Measurements from ENCODE around the gene GPR160.
A peak's percentile ranks its signal among the peaks of the same experiment; 100 is the strongest.
"Not testable (repeated sequence)": the region's sequence is repeated elsewhere in the genome, so short reads cannot be mapped to it uniquely, and the experiment has no call there.

GPR160 gene, protein sequence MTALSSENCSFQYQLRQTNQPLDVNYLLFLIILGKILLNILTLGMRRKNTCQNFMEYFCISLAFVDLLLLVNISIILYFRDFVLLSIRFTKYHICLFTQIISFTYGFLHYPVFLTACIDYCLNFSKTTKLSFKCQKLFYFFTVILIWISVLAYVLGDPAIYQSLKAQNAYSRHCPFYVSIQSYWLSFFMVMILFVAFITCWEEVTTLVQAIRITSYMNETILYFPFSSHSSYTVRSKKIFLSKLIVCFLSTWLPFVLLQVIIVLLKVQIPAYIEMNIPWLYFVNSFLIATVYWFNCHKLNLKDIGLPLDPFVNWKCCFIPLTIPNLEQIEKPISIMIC

DNA sequence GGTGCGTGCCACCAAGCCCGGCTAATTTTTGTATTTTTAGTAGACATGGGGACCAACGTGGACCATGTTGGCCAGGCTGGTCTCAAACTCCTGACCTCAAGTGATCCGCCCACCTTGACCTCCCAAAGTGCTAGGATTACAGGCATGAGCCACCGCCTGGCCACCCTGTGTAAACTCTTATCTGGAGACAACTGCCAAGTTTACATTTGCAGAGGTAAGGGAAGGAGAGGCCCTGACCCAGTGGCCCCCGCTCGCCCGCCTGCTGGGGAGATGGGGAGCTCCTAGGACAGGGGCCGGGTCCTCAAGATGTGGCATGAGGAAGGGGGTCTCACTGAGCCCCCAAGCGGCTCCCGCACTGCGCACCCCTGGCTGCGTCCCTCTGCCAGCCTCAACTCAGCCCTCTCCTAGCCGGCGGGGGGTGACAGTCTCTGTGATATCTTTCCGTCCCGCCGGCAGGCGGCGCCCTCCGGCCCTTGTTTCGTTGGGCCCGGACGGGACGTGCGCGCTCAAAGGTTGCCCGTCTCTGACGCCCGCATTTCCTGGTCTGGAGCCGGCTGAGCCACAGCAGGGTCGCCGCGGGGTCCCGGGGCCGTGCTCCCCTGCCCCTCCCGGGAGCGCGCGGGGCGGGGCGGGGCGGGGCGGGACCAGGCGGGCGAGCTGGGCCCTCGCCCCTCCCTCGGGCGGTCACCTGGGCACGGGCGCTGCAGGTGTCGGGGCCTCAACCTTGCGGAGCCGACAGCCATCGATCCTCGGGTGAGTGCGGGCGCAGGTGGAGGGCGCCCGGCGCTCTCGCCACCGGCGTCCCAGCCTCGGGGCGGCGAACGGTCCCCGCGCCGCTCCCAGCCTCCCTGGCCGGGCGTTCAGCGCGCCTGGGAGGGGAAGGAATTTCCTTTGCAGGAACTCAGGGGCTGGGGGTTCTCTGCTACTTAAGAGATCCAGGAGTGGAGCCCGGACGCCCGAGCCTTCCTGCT lies at the start of gene GPR160:
Gene GPR160, plus strand, starts transcription at position 533 of the 971 bp plus-strand sequence. CDS start 45,978 bp downstream, outside the sequence.
- DNase-seq = peak; percentile 23

DNA sequence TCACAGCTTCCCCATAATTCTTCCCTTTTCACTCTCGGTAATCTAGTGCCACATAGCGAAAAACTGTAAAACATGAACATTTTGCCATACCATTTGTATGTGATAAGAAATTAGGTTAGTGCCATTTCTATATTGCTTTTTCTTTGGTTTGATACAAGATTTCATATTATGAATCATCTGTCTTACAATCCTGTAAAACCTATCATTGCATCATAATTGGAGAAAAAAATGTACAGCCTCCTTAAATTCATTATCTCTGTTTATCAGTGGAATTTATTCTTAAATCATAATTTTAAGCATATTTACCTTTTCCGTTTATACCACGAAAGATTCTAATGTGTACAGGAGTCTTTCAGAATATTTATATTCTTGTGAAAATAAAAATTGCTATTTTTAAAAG lies 47.4 kb upstream of the GPR160 start:
- DNase-seq = no peak

DNA sequence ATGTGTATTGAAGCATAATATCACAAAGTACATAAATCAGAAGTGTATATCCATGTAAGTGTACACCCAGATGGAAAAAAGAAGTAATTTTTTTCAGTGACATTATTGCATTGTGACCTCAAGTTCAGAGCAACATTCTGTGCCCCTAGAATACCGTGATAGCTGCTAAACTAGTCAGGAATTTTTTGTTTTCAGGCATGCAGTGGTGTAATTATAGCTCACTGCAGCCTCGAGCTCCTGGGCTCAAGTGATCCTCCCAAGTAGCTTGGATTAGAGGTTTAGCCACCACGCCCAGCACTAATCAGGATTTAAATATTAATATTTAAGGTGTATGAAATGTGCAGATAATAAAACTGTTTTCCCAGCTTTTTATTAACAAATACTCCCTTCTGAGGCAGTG lies 45.6 kb upstream of the GPR160 start:
- DNase-seq = no peak

DNA sequence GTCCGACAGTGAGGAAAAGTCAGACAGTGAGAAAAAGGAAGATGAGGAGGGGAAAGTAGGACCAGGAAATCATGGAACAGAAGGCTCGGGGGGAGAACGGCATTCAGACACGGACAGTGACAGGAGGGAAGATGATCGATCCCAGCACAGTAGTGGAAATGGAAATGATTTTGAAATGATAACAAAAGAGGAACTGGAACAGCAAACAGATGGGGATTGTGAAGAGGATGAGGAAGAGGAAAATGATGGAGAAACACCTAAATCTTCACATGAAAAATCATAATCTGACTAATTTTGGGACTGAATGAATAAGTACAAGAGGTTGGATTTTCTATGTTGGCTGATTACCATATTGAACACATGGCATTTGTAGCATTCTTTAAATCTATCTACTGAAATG lies 45.0 kb upstream of the GPR160 start:
- DNase-seq = no peak

DNA sequence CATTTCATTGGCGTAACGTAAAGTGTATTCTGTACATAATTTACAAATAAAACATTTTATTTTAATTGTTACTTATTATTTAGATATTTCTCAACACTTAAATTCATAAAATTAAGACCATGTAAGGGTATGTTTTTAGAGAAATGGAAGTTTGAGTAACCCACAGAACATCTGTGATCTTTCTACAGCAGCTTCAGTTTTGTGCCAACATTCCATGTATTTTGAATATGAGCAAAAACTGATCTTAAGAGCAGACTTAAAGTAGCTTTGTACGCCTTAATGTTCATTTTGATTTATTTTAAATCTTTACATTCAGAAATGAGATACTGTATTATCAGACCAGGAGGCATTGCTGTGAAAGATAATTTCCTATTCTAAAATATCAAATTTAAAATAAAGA lies 44.0 kb upstream of the GPR160 start:
- DNase-seq = no peak

DNA sequence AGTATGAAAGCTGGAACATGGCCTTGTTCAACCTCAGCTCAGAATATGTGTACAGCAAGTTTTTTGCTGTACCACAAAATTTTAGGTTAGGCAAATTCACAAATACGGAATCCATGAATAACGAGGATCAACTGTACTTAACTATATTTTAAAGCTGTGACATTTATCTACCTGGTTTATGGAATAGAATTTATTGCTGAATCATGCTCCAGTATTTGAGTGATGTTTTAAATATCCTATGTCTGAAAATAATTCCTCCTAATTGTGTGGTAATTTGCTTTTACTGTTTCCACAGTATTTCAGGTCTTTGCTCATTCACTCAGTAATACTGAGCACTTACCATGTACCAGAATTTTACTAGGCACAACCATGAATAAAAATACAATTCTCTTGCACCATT lies 41.7 kb upstream of the GPR160 start:
- DNase-seq = no peak

DNA sequence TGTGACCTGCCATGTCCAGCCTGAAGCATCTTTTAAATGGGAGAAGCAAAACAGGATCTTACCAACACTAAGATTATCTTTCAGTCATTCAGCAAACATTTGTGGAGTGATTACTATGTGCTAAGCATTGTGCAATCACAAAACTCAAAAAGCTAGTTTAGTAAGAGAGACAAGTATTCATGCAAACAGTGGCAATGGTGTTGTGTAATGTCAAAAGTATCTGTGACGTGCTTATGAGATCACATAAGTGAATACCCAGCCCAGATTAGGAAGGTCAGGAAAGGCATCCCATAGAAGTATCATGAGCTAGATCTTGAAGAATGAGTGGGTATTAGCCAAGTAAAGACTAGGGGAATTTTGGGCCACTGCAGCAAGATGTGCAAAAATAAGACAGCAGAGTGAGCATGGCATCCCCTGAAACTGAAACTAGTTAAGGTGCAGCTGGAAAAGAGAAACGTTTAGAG lies 39.1 kb upstream of the GPR160 start:
- DNase-seq = no peak

DNA sequence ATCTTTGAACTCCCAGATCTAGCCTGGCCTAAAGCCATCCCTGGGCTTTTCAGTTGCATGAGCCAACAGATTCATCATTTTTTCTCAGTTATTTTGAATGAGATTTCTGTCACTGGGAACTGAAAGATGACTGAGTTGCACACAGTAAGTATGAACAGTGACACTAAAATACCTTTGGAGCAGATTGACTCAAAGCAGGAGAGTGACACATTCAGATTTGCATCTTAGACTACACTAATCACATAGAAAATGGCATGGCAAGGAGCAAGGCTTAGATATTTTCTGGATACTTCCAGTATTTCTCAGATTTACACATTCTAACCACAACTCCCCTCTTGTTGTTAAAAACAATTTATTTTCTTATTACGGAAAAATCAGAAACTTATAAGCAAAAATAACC lies 38.4 kb upstream of the GPR160 start:
- DNase-seq = no peak

DNA sequence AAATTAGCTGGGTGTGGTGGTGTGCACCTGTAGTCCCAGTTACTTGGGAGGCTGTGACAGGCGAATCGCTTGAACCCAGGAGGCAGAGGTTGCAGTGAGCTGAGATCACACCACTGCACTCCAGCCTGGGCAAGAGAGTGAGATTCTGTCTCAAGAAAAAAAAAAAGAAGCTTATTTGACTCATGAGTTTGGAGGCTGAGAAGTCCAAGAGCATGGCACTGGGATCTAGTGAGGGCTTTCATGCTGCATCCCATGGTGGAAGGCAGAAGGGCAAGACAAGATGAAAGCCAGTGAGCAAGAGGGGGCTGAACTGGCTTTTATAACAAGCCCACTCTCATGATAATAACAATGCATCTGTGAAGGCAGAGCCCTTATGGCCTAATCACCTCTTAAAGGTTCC lies 37.7 kb upstream of the GPR160 start:
- DNase-seq = no peak

DNA sequence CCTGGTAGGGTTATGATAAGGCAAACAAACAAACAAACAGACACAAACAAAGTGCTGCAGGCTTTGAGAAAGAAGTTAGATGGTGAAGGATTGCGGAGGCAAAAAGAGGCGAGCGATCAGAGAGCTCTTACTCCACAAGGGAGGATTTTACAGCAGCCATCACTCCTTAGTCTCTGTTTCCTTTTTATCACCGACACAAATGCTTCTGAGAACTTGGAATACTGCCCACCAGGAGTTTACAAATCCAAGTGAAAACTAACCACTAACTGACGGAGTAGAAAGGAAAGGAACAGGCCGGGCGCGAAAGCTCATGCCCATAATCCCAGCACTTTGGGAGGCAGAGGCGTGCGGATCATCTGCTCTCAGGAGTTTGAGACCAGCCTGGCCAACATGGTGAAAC lies 35.6 kb upstream of the GPR160 start:
- no peak for DNase-seq

DNA sequence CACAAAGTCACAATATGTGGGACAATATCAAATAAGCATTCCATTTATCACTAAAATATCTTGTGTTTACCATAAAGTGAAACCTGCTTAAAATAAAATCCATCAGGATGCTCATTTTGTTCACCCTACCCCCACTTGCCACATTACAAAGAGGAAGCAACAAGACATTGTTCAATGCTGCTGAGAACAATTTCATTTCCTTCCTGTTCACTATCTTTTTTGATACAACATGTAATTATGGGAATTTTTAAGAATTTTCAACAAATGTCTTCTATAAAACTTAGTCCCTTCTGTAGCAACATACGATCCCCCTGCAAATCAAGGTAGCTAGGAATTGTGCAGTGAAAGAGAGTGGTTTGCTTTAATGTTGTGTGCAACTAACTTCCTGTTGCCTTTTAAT lies 34.9 kb upstream of the GPR160 start:
- DNase-seq = no peak

DNA sequence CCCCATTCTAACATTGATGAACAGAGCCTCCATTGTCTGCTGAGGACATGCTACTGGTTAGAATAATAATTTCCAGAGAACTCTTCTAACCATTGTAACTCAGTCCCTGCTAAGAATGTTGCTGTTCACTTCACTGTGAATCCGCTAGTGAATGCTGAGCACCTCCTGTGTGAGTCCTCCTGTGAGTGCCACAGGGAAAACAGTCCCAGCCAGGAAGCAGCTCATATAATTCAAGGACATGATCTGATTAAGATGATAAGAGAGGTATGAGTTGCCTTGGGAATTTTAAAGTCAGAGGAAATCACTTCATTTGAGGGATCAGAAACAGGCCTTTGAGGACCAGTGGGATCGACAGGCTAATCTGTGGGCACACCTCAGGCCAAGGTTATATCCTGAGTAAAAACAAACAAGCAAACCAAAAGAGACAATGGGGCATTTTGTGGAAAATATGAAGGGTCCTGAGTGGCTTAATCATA lies 33.9 kb upstream of the GPR160 start:
- no peak for DNase-seq

DNA sequence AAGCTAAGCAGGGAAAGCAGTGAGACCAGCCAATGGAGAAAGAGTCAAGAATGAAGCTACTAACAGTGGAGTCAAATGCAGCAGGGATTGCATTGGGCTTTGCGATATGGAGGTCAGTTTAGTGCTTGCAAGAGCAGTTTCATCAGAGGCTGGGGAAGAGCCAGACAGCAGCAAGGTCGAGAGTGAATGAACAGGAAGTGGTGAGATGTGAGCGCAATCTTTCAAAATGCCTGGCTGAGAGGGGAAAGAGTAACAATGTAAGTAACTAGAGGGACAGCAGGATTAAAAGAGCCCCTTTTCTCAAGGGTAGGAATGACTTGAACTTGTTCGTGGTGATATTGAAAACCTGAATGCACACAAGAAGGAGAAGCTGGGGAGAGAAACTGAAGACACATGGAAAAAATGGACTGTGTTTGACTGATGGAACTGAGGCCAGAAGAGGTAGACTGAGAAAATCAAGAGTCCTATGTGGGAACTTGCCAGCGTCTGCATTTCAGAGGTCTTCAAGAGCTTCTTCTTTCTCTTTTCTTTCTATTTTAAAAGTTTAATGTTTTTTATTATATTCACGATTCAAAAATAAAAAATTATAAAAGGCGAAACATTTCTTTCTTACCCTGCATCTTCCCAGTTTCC lies 30.6 kb upstream of the GPR160 start:
- no peak for DNase-seq

DNA sequence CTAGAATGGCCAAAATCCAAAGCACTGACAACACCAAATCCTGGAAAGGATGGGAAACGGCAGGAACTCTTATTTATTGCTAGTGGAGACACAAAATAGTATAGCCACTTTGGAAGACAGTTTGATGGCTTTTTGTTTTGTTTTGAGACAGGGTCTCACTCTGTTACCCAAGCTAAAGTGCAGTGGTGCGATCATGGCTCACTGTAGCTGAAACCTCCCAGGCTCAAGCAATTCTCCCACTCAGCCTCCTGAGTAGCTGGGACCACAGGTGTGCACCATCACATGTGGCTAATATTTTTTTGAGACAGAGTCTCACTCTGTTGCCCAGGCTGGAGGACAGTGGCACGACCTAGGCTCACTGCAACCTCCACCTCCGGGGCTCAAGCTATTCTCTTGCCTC lies 27.3 kb upstream of the GPR160 start:
- DNase-seq = no peak

DNA sequence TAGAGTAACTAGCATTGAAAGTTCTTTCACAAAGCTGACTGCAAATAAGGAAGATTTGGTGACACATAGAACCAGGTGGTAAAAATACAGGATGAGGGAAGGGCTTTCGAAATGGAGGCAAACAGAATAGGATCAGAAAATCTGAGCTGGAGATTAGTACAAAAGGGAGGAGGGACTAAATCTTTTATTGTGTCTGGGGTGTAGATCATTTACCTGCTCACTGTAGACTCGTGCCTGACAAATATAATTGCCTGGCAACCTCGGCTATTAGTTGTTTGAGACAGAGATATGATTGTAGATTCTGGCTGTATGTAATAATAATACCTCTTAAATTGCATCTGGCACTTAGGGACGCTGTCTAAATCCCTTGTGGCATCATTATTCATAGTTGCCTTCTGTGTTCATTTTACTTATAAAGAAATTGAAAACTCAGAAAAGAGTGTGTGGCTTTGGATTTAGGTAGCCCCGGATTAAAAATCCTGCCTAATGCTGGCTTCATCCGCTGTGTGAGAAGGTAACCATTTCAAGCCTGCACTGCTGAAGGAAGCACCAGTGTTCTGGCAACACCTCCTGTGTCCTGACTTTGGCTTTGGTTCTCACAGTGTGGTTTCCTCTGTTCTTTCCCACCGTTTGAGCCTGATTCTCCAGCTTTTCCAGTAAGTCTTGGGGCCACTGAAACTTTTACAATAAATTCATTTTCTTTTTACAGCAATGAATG lies 25.0 kb upstream of the GPR160 start:
- DNase-seq = no peak

DNA sequence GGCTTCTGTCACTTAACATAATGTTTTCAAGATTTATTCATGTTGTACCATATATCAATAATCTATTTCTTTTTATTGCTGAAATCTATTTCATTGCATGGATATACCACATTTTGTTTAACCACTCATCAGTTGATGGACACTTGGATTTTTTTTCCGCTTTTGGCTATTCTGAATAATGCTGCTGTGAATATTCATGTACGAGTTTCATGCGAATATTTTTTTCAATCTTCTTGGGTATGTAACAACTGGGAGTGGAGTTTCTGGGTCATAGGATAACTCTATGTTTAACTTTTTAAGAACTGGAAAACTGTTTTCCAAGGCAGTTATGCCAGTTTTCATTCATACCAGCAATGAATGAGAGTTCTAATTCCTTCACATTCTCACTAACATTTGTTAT lies 21.7 kb upstream of the GPR160 start:
- no peak for DNase-seq

DNA sequence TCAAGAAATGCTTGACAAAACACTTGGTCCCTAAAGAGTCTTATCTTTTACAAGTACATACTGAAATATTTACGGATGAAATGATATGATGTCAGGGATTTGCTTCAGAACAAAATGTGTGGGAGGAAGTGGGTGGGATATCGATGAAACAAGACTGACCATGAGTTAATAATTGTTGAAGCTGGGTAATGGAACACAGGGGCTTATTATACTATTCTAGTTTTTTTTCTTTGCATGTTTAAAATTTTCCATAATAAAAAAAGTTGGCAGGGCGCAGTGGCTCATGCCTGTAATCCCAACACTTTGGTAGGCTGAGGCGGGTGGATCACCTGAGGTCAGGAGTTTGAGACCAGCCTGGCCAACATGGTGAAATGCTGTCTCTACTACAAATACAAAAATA lies 18.5 kb upstream of the GPR160 start:
- DNase-seq = not testable (repeated sequence)

DNA sequence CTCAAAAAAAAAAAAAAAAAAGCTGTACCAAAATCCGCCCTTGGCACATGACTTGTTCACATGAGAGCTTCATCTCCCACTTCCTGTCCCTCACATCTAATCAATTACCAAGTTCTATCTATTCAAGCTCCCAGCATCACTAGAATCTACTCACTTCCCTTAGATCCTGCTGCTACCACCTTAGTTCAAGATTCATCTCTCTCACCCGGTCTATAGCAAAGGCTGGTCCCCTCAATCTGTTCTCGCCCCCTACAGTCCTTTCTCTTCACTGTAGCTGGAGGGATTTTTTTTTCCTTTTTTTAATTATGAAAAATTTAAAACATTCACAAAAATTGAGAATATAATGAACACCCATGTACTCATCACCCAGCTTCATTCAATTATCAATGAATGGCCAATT lies 16.7 kb upstream of the GPR160 start:
- no peak for DNase-seq

DNA sequence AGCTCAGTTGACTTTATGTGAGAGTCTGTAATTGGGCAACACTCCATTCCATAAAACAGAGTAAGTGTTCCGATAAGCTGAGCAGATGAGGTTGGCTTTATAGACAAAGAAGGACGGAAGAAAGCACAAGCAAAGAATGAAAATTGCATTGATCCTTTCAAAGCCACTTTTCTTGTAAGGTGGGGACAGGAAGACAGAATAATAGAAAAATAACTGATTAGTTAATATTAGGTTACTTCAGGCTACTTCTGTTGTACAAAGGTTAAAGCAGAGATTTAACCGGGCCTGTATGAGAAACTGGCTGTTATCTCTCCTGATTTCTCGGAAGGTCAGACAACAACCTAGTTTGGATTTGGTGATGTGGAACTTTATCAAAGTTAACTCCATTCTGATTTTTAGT lies 15.5 kb upstream of the GPR160 start:
- DNase-seq = no peak

DNA sequence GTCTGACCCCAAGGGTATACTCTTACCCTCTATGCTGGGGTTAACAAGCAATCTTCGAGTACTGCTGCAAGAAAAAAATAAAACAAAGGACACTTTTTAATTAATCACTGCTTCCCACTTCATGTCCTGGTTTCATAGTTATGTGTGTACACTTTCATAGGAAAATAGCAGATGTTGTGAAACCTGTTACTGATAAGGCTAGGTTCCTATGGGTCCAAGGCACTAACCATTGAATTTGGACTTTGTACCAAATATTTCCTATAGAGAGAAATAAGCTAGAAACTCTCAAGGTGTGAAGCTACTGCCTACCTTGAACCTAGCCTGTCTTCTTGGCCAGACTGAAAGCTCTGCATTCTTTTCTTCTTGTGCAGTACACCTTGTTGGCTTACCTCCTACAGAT lies 14.6 kb upstream of the GPR160 start:
- DNase-seq = no peak

DNA sequence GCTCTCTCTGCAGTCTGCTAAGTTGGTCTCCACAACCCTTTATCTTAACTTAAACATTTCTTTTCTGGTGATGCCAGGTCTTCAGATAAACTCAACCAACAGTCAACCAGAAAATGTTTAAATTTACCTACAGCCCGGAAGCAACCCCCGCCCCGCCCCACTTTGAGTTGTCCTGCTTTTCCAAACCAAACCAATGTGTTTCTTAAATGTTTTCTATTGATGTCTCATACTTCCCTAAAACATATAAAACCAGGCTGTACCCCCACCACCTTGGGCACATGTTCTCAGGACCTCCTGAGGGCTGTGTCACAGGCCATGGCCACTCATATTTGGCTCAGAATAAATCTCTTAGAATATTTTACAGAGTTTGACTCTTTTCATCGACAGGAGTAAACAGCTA lies 13.2 kb upstream of the GPR160 start:
- DNase-seq = no peak

DNA sequence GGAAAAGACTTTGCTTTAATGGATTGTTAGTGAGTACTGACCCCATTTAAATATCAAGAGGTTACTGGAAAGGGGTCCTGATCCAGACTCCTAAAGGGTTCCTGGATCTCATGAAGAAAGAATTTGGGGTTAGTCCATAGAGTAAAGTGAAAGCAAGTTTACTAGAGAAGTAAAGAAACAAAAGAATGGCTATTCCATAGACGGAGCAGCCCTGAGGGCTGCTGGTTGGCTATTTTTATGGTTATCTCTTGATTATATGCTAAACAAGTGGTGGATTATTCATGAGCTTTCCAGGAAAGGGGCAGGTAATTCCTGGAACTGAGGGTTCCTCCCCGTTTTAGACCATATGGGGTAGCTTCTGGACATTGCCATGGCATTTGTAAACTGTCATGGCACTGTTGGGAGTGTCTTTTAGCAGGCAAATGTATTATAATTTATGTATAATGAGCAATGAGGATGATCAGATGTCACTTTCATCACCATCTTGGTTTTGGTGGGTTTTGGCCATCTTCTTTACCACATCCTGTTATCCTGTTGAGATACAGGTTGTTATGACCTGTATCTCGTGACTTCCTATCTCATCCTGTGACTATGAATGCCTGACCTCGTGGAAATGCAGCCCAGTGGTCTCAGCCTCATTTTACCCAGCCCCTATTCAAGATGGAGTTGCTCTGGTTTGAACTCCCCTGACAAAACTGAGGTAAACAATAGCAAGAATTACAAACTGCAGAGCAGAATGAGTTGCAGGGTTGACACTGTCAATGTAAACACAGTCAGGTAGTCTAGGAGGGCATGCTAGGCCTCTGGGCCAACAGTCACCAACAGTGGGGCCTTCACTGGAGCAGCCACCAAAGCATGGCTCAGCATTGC lies 10.3 kb upstream of the GPR160 start:
- DNase-seq = no peak

Measured in NCI-H1694 treated with DMSO at 0.1 percent for 48 hours (cell line).